GM23338 (cell line): ENCODE data around the gene DPP10. TPM values are rescaled to one million over a fixed set of nuclear protein-coding genes. Genes with fewer than 3 reads are reported as not detected.

Experiments used
- ATAC-seq: fragments of 200-7000 bp; cut with Tn5 transposase; 3 replicates; pipeline ENCODE4 v1.9.1; 2020
- DNase-seq: peaks from one replicate; pipeline ENCODE4 v3.0.0-alpha.2; 2015; ENCODE audit warnings: low spot score
- H2AFZ ChIP-seq: fragments of 200-600 bp; sonication (generic); 2 replicates; pipeline ENCODE4 v1.8.0; 2016; ENCODE audit warnings: antibody characterized with exemption, mild to moderate bottlenecking, moderate library complexity
- H3F3A ChIP-seq: fragments of 200-600 bp; sonication (generic); replicated peaks from 2 replicates; pipeline ENCODE4 v1.8.0; 2017; ENCODE audit warnings: antibody characterized with exemption, mixed run types, low read depth
- H3K27ac ChIP-seq: fragments of 200-600 bp; sonication (generic); 2 replicates; pipeline ENCODE4 v1.6.1; 2016; ENCODE audit warnings: low read depth
- H3K27me3 ChIP-seq: fragments of 200-600 bp; sonication (generic); 2 replicates; pipeline ENCODE4 v1.8.0; 2016; ENCODE audit warnings: mild to moderate bottlenecking, mixed run types, moderate library complexity; ENCODE audit not compliant: insufficient read depth
- H3K36me3 ChIP-seq: fragments of 200-600 bp; sonication (generic); 2 replicates; pipeline ENCODE4 v1.8.0; 2016; ENCODE audit warnings: mild to moderate bottlenecking; ENCODE audit not compliant: insufficient read depth
- H3K4me1 ChIP-seq: fragments of 200-600 bp; sonication (generic); 2 replicates; pipeline ENCODE4 v1.8.0; 2016; ENCODE audit warnings: mild to moderate bottlenecking, moderate library complexity; ENCODE audit not compliant: insufficient read depth
- H3K4me2 ChIP-seq: fragments of 200-600 bp; sonication (generic); 2 replicates; pipeline ENCODE4 v1.7.1; 2017; ENCODE audit warnings: mixed run types
- H3K4me3 ChIP-seq: fragments of 200-600 bp; sonication (generic); 2 replicates; pipeline ENCODE4 v1.6.1; 2016; ENCODE audit warnings: mixed run types
- H3K79me2 ChIP-seq: fragments of 200-600 bp; sonication (generic); replicated peaks from 2 replicates; pipeline ENCODE4 v1.8.0; 2017; ENCODE audit warnings: mild to moderate bottlenecking; ENCODE audit not compliant: insufficient read depth
- H3K9me2 ChIP-seq: fragments of 200-600 bp; sonication (generic); 2 replicates; pipeline ENCODE4 v1.8.0; 2017; ENCODE audit not compliant: insufficient read depth
- H4K20me1 ChIP-seq: fragments of 200-600 bp; sonication (generic); replicated peaks from 2 replicates; pipeline ENCODE4 v1.8.0; 2017; ENCODE audit warnings: mild to moderate bottlenecking; ENCODE audit not compliant: insufficient read depth
- H3K27ac Mint-ChIP-seq: 2 replicates; pipeline ENCODE4 v1.8.0; 2020; ENCODE audit warnings: inconsistent platforms, mild to moderate bottlenecking, moderate library complexity, mixed read lengths
- H3K27me3 Mint-ChIP-seq: 3 replicates; pipeline ENCODE4 v1.8.0; 2022; ENCODE audit warnings: low read depth, mild to moderate bottlenecking, moderate library complexity, mixed read lengths, inconsistent platforms; ENCODE audit not compliant: insufficient read depth, poor library complexity
- H3K36me3 Mint-ChIP-seq: 3 replicates; pipeline ENCODE4 v1.8.0; 2021; ENCODE audit warnings: low read depth, mild to moderate bottlenecking, inconsistent platforms, moderate library complexity, mixed read lengths
- H3K4me1 Mint-ChIP-seq: 3 replicates; pipeline ENCODE4 v1.8.0; 2020; ENCODE audit warnings: mild to moderate bottlenecking, inconsistent platforms, mixed read lengths
- H3K4me3 Mint-ChIP-seq: 3 replicates; pipeline ENCODE4 v1.8.0; 2021; ENCODE audit warnings: moderate library complexity, mild to moderate bottlenecking, inconsistent platforms, mixed read lengths
- H3K9me3 Mint-ChIP-seq: 3 replicates; pipeline ENCODE4 v1.8.0; 2020; ENCODE audit warnings: moderate library complexity, mild to moderate bottlenecking, inconsistent platforms, mixed read lengths
- CREB1 ChIP-seq: fragments of 250-450 bp; sonication (Bioruptor Pico); IDR thresholded peaks from 2 replicates; pipeline ENCODE4 v1.5.0; 2020; ENCODE audit warnings: low read depth, mild to moderate bottlenecking, moderate library complexity
- CTCF ChIP-seq, 2 experiments: fragments of 200-600 bp in 1 of 2; sonication (generic) in 1 of 2; conservative IDR thresholded peaks; 2 replicates each; pipeline versions ENCODE4 v1.5.1 to v1.6.1; 2016 to 2017; ENCODE audit warnings: antibody characterized with exemption in 2 of 2, low read depth in 2 of 2, mild to moderate bottlenecking in 2 of 2, moderate library complexity in 1 of 2
- EZH2 ChIP-seq: fragments of 200-600 bp; sonication (generic); IDR thresholded peaks from one replicate; pipeline ENCODE4 v1.8.0; 2017; ENCODE audit warnings: antibody characterized with exemption, mild to moderate bottlenecking, low read depth; ENCODE audit not compliant: unreplicated experiment
- EZH2phosphoT487 ChIP-seq: fragments of 200-600 bp; sonication (generic); IDR thresholded peaks from one replicate; pipeline ENCODE4 v1.8.1; 2018; ENCODE audit warnings: antibody characterized with exemption; ENCODE audit not compliant: unreplicated experiment
- JUNB ChIP-seq: IDR thresholded peaks from one replicate; pipeline ENCODE4 v1.6.1; 2016; ENCODE audit warnings: antibody characterized with exemption; ENCODE audit not compliant: unreplicated experiment
- NANOG ChIP-seq: IDR thresholded peaks from 2 replicates; pipeline ENCODE4 v1.6.1; 2016; ENCODE audit warnings: antibody characterized with exemption, borderline replicate concordance
- POLR2AphosphoS5 ChIP-seq: IDR thresholded peaks from 2 replicates; pipeline ENCODE4 v1.6.1; 2016; ENCODE audit warnings: antibody characterized with exemption, low read depth
- STAT1 ChIP-seq: IDR thresholded peaks from one replicate; pipeline ENCODE4 v1.6.1; 2016; ENCODE audit warnings: antibody characterized with exemption; ENCODE audit not compliant: unreplicated experiment
- ZNF114 ChIP-seq: fragments of 250-450 bp; sonication (Bioruptor Pico); IDR thresholded peaks from 2 replicates; pipeline ENCODE4 v1.5.0; 2020; ENCODE audit warnings: mild to moderate bottlenecking, moderate library complexity
- ZNF331 ChIP-seq: fragments of 250-450 bp; sonication (Bioruptor Pico); IDR thresholded peaks from 2 replicates; pipeline ENCODE4 v1.5.0; 2020; ENCODE audit warnings: low read depth, mild to moderate bottlenecking, moderate library complexity
- polyA plus RNA-seq: library from polyadenylated mRNA; unstranded; fragments of >200 nt; fragmentation: Nextera tagmentation; extraction: Ambion mirVana; gene quantifications from 2 replicates; pipeline ENCODE4 v1.2.1, GENCODE V29; 2016
- total RNA-seq: library from RNA; depleted of rRNA; stranded (reverse); fragments of >200 nt; shearing (Covaris generic); gene quantifications from 2 replicates; pipeline ENCODE4 v1.2.3, GENCODE V29; 2014
- TF ChIP-seq, protein P1 (sequence below): IDR thresholded peaks from one replicate; pipeline ENCODE4 v1.6.1; 2018; ENCODE audit warnings: antibody characterized with exemption; ENCODE audit not compliant: unreplicated experiment
- TF ChIP-seq, protein P2 (sequence below): IDR thresholded peaks from 2 replicates; pipeline ENCODE4 v1.6.1; 2016; ENCODE audit warnings: antibody characterized with exemption
- TF ChIP-seq, protein P3 (sequence below): fragments of 250-450 bp; sonication (Bioruptor Pico); IDR thresholded peaks from 2 replicates; pipeline ENCODE4 v1.5.0; 2020; ENCODE audit warnings: mild to moderate bottlenecking, moderate library complexity

Gene DPP10
- total and polyA plus RNA-seq, 2 experiments from 2014 or later: 3.6 to 14.8 TPM

- Mint-ChIP-seq H3K4me1 (peaks cover 2% of the 10 kb centered on the region; the same call in 2 of the 3 replicates), H3K27me3 (peaks cover 6% of the 10 kb centered on the region), H3K9me3 (peaks cover 1% of the 10 kb centered on the region; the same call in 1 of the 3 replicates), H3K4me3 (no peak overlapping the region), H3K36me3 (no peaks in the 10 kb centered on the region), H3K27ac (no peak overlapping the region)
- no peak for ATAC-seq
- no peak overlapping the region for H3K4me3 ChIP-seq
- no peak for TF ChIP-seq POLR2AphosphoS5
- no peak for TF ChIP-seq JUNB
- TF ChIP-seq EZH2phosphoT487: no peak
- TF ChIP-seq, protein P1, sequence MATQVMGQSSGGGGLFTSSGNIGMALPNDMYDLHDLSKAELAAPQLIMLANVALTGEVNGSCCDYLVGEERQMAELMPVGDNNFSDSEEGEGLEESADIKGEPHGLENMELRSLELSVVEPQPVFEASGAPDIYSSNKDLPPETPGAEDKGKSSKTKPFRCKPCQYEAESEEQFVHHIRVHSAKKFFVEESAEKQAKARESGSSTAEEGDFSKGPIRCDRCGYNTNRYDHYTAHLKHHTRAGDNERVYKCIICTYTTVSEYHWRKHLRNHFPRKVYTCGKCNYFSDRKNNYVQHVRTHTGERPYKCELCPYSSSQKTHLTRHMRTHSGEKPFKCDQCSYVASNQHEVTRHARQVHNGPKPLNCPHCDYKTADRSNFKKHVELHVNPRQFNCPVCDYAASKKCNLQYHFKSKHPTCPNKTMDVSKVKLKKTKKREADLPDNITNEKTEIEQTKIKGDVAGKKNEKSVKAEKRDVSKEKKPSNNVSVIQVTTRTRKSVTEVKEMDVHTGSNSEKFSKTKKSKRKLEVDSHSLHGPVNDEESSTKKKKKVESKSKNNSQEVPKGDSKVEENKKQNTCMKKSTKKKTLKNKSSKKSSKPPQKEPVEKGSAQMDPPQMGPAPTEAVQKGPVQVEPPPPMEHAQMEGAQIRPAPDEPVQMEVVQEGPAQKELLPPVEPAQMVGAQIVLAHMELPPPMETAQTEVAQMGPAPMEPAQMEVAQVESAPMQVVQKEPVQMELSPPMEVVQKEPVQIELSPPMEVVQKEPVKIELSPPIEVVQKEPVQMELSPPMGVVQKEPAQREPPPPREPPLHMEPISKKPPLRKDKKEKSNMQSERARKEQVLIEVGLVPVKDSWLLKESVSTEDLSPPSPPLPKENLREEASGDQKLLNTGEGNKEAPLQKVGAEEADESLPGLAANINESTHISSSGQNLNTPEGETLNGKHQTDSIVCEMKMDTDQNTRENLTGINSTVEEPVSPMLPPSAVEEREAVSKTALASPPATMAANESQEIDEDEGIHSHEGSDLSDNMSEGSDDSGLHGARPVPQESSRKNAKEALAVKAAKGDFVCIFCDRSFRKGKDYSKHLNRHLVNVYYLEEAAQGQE: no peak
- TF ChIP-seq CTCF (conservative IDR thresholded peaks at IDR 0.05; ENCODE audit: low read depth in 2 of 2): no peak
- TF ChIP-seq, protein P2, sequence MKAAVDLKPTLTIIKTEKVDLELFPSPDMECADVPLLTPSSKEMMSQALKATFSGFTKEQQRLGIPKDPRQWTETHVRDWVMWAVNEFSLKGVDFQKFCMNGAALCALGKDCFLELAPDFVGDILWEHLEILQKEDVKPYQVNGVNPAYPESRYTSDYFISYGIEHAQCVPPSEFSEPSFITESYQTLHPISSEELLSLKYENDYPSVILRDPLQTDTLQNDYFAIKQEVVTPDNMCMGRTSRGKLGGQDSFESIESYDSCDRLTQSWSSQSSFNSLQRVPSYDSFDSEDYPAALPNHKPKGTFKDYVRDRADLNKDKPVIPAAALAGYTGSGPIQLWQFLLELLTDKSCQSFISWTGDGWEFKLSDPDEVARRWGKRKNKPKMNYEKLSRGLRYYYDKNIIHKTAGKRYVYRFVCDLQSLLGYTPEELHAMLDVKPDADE: no peak
- TF ChIP-seq, protein P3, sequence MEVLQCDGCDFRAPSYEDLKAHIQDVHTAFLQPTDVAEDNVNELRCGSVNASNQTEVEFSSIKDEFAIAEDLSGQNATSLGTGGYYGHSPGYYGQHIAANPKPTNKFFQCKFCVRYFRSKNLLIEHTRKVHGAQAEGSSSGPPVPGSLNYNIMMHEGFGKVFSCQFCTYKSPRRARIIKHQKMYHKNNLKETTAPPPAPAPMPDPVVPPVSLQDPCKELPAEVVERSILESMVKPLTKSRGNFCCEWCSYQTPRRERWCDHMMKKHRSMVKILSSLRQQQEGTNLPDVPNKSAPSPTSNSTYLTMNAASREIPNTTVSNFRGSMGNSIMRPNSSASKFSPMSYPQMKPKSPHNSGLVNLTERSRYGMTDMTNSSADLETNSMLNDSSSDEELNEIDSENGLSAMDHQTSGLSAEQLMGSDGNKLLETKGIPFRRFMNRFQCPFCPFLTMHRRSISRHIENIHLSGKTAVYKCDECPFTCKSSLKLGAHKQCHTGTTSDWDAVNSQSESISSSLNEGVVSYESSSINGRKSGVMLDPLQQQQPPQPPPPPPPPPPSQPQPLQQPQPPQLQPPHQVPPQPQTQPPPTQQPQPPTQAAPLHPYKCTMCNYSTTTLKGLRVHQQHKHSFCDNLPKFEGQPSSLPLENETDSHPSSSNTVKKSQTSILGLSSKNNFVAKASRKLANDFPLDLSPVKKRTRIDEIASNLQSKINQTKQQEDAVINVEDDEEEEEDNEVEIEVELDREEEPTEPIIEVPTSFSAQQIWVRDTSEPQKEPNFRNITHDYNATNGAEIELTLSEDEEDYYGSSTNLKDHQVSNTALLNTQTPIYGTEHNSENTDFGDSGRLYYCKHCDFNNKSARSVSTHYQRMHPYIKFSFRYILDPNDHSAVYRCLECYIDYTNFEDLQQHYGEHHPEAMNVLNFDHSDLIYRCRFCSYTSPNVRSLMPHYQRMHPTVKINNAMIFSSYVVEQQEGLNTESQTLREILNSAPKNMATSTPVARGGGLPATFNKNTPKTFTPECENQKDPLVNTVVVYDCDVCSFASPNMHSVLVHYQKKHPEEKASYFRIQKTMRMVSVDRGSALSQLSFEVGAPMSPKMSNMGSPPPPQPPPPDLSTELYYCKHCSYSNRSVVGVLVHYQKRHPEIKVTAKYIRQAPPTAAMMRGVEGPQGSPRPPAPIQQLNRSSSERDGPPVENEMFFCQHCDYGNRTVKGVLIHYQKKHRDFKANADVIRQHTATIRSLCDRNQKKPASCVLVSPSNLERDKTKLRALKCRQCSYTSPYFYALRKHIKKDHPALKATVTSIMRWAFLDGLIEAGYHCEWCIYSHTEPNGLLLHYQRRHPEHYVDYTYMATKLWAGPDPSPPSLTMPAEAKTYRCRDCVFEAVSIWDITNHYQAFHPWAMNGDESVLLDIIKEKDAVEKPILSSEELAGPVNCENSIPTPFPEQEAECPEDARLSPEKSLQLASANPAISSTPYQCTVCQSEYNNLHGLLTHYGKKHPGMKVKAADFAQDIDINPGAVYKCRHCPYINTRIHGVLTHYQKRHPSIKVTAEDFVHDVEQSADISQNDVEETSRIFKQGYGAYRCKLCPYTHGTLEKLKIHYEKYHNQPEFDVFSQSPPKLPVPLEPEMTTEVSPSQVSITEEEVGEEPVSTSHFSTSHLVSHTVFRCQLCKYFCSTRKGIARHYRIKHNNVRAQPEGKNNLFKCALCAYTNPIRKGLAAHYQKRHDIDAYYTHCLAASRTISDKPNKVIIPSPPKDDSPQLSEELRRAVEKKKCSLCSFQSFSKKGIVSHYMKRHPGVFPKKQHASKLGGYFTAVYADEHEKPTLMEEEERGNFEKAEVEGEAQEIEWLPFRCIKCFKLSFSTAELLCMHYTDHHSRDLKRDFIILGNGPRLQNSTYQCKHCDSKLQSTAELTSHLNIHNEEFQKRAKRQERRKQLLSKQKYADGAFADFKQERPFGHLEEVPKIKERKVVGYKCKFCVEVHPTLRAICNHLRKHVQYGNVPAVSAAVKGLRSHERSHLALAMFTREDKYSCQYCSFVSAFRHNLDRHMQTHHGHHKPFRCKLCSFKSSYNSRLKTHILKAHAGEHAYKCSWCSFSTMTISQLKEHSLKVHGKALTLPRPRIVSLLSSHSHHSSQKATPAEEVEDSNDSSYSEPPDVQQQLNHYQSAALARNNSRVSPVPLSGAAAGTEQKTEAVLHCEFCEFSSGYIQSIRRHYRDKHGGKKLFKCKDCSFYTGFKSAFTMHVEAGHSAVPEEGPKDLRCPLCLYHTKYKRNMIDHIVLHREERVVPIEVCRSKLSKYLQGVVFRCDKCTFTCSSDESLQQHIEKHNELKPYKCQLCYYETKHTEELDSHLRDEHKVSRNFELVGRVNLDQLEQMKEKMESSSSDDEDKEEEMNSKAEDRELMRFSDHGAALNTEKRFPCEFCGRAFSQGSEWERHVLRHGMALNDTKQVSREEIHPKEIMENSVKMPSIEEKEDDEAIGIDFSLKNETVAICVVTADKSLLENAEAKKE (CRISPR knock-in tag): no peak
- no peak for TF ChIP-seq CREB1 (CRISPR knock-in tag)
- no peak for TF ChIP-seq STAT1
- no peak for TF ChIP-seq EZH2
- no peak for TF ChIP-seq ZNF114 (CRISPR knock-in tag)
- no peak for TF ChIP-seq NANOG
- TF ChIP-seq ZNF331 (CRISPR knock-in tag): no peak
- no peaks in the 10 kb centered on the region for H3K4me1 ChIP-seq
- H3K27me3 ChIP-seq: no peaks in the 10 kb centered on the region
- H3K36me3 ChIP-seq: no peaks in the 10 kb centered on the region
- no peak overlapping the region for H3K4me2 ChIP-seq
- H3F3A ChIP-seq: no peaks in the 10 kb centered on the region
- no peaks in the 10 kb centered on the region for H3K79me2 ChIP-seq
- H3K9me2 ChIP-seq: no peaks in the 10 kb centered on the region
- no peak overlapping the region for H2AFZ ChIP-seq
- DNase-seq: no peak
- H3K27ac ChIP-seq: no peak overlapping the region
- H4K20me1 ChIP-seq: no peaks in the 10 kb centered on the region
Measured at GRCh38 chr2:115199966-115200365, 757.5 kb downstream of the DPP10 start.
